Measurements from ENCODE around the gene OARD1. TPM values are rescaled to one million over a fixed set of nuclear protein-coding genes. Genes with fewer than 3 reads are reported as not detected.

The OARD1 gene
- polyA plus RNA-seq, 3 donors from 2014 or later = 32.3 to 41.9 (median 33.2) TPM

- Mint-ChIP-seq H3K4me3 (no peak overlapping the region), H3K27ac (no peak overlapping the region), H3K9me3 (peaks cover 0 to 2% (median 0%) of the 10 kb centered on the region in 6 donors), H3K4me1 (peaks cover 1 to 17% of the 10 kb centered on the region in 2 donors), H3K27me3 (ENCODE audit: low read depth in 3 of 3) (no peaks in the 10 kb centered on the region), H3K36me3 (peaks cover 29 to 65% (median 30%) of the 10 kb centered on the region in 3 donors)
- no peak for DNase-seq
Measured at GRCh38 chr6:41088451-41088850, 16.3 kb upstream of the OARD1 start.

GRCh38 chr6:41085182-41085581, 13.0 kb upstream of the OARD1 start:
- H3K4me3 Mint-ChIP-seq = no peak overlapping the region
- peaks cover 22 to 55% (median 25%) of the 10 kb centered on the region in 3 donors for H3K36me3 Mint-ChIP-seq
- H3K9me3 Mint-ChIP-seq = no peaks in the 10 kb centered on the region
- DNase-seq = no peak
- H3K4me1 Mint-ChIP-seq = peaks cover 21 to 45% of the 10 kb centered on the region in 2 donors
- H3K27ac Mint-ChIP-seq = no peak overlapping the region
- H3K27me3 Mint-ChIP-seq (ENCODE audit: low read depth in 3 of 3) = no peaks in the 10 kb centered on the region

- Mint-ChIP-seq H3K4me1 (peaks cover 30 to 60% of the 10 kb centered on the region in 2 donors), H3K36me3 (peaks cover 19 to 59% (median 24%) of the 10 kb centered on the region in 3 donors), H3K27me3 (ENCODE audit: low read depth in 3 of 3) (no peaks in the 10 kb centered on the region), H3K9me3 (no peaks in the 10 kb centered on the region), H3K27ac (no peak overlapping the region), H3K4me3 (no peak overlapping the region)
- no peak for DNase-seq
Measured at GRCh38 chr6:41083072-41083471, 10.9 kb upstream of the OARD1 start.

- peaks cover 14 to 39% (median 17%) of the 10 kb centered on the region in 3 donors for H3K36me3 Mint-ChIP-seq
- no peaks in the 10 kb centered on the region for H3K27me3 Mint-ChIP-seq (ENCODE audit: low read depth in 3 of 3)
- peak overlapping the region; percentile 57 to 80 (median 69) for H3K4me3 Mint-ChIP-seq
- H3K4me1 Mint-ChIP-seq = peaks cover 35 to 63% of the 10 kb centered on the region in 2 donors
- peak overlapping the region; percentile 42 to 92 (median 76) for H3K27ac Mint-ChIP-seq
- peak in 1 of 3 donors; percentile 6 for DNase-seq
- H3K9me3 Mint-ChIP-seq = no peaks in the 10 kb centered on the region
Measured at GRCh38 chr6:41080621-41081020, 8.5 kb upstream of the OARD1 start.

- H3K27me3 Mint-ChIP-seq (ENCODE audit: low read depth in 3 of 3) = peaks cover 0 to under 1% (median under 1%) of the 10 kb centered on the region in 3 donors
- peaks cover 51 to 79% of the 10 kb centered on the region in 2 donors for H3K4me1 Mint-ChIP-seq
- DNase-seq = no peak
- peaks cover 8 to 29% (median 10%) of the 10 kb centered on the region in 3 donors for H3K36me3 Mint-ChIP-seq
- peak overlapping the region in 1 of 6 donors; percentile 11 for H3K27ac Mint-ChIP-seq
- H3K4me3 Mint-ChIP-seq = no peak overlapping the region
- H3K9me3 Mint-ChIP-seq = no peaks in the 10 kb centered on the region
Measured at GRCh38 chr6:41079080-41079479, 6.9 kb upstream of the OARD1 start.

- H3K4me1 Mint-ChIP-seq = peaks cover 55 to 75% of the 10 kb centered on the region in 2 donors
- H3K9me3 Mint-ChIP-seq = no peaks in the 10 kb centered on the region
- no peak for DNase-seq
- H3K27me3 Mint-ChIP-seq (ENCODE audit: low read depth in 3 of 3) = peaks cover 2 to 6% (median 4%) of the 10 kb centered on the region in 3 donors
- no peak overlapping the region for H3K4me3 Mint-ChIP-seq
- no peak overlapping the region for H3K27ac Mint-ChIP-seq
- H3K36me3 Mint-ChIP-seq = peaks cover 4 to 21% (median 8%) of the 10 kb centered on the region in 3 donors
Measured at GRCh38 chr6:41078101-41078500, 5.9 kb upstream of the OARD1 start.

- Mint-ChIP-seq H3K27ac (no peak overlapping the region), H3K36me3 (peaks cover 4 to 17% (median 8%) of the 10 kb centered on the region in 3 donors), H3K4me1 (peaks cover 55 to 70% of the 10 kb centered on the region in 2 donors), H3K4me3 (no peak overlapping the region), H3K27me3 (ENCODE audit: low read depth in 3 of 3) (peaks cover 6 to 10% (median 8%) of the 10 kb centered on the region in 3 donors), H3K9me3 (no peaks in the 10 kb centered on the region)
- DNase-seq = no peak
Measured at GRCh38 chr6:41077536-41077935, 5.4 kb upstream of the OARD1 start.

- H3K27ac Mint-ChIP-seq = peak overlapping the region; percentile 83 to 100 (median 96)
- H3K4me3 Mint-ChIP-seq = peak overlapping the region in 4 of 5 donors; percentile 5 to 76 (median 32)
- H3K36me3 Mint-ChIP-seq = peaks cover 4 to 17% (median 8%) of the 10 kb centered on the region in 3 donors
- peaks cover 52 to 63% of the 10 kb centered on the region in 2 donors for H3K4me1 Mint-ChIP-seq
- no peak for DNase-seq
- no peaks in the 10 kb centered on the region for H3K9me3 Mint-ChIP-seq
- H3K27me3 Mint-ChIP-seq (ENCODE audit: low read depth in 3 of 3) = peaks cover 14 to 20% (median 15%) of the 10 kb centered on the region in 3 donors
Measured at GRCh38 chr6:41075651-41076626, 3.8 kb upstream of the OARD1 start.

- peaks cover 14 to 20% (median 15%) of the 10 kb centered on the region in 3 donors for H3K27me3 Mint-ChIP-seq (ENCODE audit: low read depth in 3 of 3)
- no peak for DNase-seq
- H3K9me3 Mint-ChIP-seq = no peaks in the 10 kb centered on the region
- peaks cover 0 to 10% (median 4%) of the 10 kb centered on the region in 3 donors for H3K36me3 Mint-ChIP-seq
- H3K4me3 Mint-ChIP-seq = peak overlapping the region; percentile 88 to 98 (median 94)
- H3K4me1 Mint-ChIP-seq = peaks cover 45 to 62% of the 10 kb centered on the region in 2 donors
- peak overlapping the region; percentile 96 to 100 (median 98) for H3K27ac Mint-ChIP-seq
Measured at GRCh38 chr6:41074692-41075436, 2.7 kb upstream of the OARD1 start.

- Mint-ChIP-seq H3K36me3 (peaks cover 0 to 8% (median 0%) of the 10 kb centered on the region in 3 donors), H3K9me3 (no peaks in the 10 kb centered on the region), H3K4me3 (peak overlapping the region; percentile 88 to 98 (median 94)), H3K4me1 (peaks cover 41 to 62% of the 10 kb centered on the region in 2 donors), H3K27me3 (ENCODE audit: low read depth in 3 of 3) (peaks cover 14 to 20% (median 15%) of the 10 kb centered on the region in 3 donors), H3K27ac (peak overlapping the region; percentile 96 to 100 (median 98))
- no peak for DNase-seq
Measured at GRCh38 chr6:41073968-41074691, 2.0 kb upstream of the OARD1 start.

- peaks cover 37 to 57% of the 10 kb centered on the region in 2 donors for H3K4me1 Mint-ChIP-seq
- peak; percentile 81 to 82 (median 82) for DNase-seq
- peaks cover 14 to 20% (median 15%) of the 10 kb centered on the region in 3 donors for H3K27me3 Mint-ChIP-seq (ENCODE audit: low read depth in 3 of 3)
- H3K9me3 Mint-ChIP-seq = no peaks in the 10 kb centered on the region
- peak overlapping the region; percentile 94 to 98 (median 96) for H3K4me3 Mint-ChIP-seq
- peak overlapping the region; percentile 96 to 100 (median 98) for H3K27ac Mint-ChIP-seq
- H3K36me3 Mint-ChIP-seq = peaks cover 0 to 3% (median 0%) of the 10 kb centered on the region in 3 donors
Measured at GRCh38 chr6:41073203-41073967, 1.2 kb upstream of the OARD1 start.

GRCh38 chr6:41072836-41073202, 663 bp upstream of the OARD1 start, which contains the start of gene NFYA:
Gene NFYA (plus strand): TSS chr6:41072974. CDS start chr6:41079090, 6,116 bp downstream.
- H3K4me1 Mint-ChIP-seq = peaks cover 37 to 57% of the 10 kb centered on the region in 2 donors
- H3K27ac Mint-ChIP-seq = peak within 1 kb of the TSS; percentile 97 to 100 (median 98)
- H3K27me3 Mint-ChIP-seq (ENCODE audit: low read depth in 3 of 3) = peaks cover 14 to 20% (median 15%) of the 10 kb centered on the region in 3 donors

More at GRCh38 chr6:41072836-41073202, 663 bp upstream of the OARD1 start, which contains the start of gene NFYA:
- Mint-ChIP-seq H3K9me3 (no peaks in the 10 kb centered on the region), H3K4me3 (peak within 1 kb of the TSS; percentile 96 to 98 (median 98)), H3K36me3 (peaks cover 0 to 6% (median 0%) of the 10 kb centered on the region in 3 donors)
- DNase-seq = no peak

Measured in immature natural killer cell (primary cell).